Measurements from ENCODE around the gene TESK1. TPM values are rescaled to one million over a fixed set of nuclear protein-coding genes. Genes with fewer than 3 reads are reported as not detected.
A peak's percentile ranks its signal among the peaks of the same experiment; 100 is the strongest.
"Not testable (repeated sequence)": the region's sequence is repeated elsewhere in the genome, so short reads cannot be mapped to it uniquely, and the experiment has no call there.

TESK1 gene
- total RNA-seq, 6 donors from 2014 or later: 36.9 to 61.9 (median 43.6) TPM

GRCh38 chr9:35639631-35640030 is 34.6 kb downstream of the TESK1 start:
- DNase-seq (no peak), ATAC-seq (ENCODE audit: low FRiP score in 2 of 2) (no peak)
- H3K36me3 ChIP-seq: no peaks in the 10 kb centered on the region
- no peak overlapping the region for H3K4me3 ChIP-seq
- TF ChIP-seq CTCF (IDR thresholded peaks at IDR 0.05): no peak
- no peak for TF ChIP-seq POLR2A (IDR thresholded peaks at IDR 0.05)
- TF ChIP-seq EP300 (IDR thresholded peaks at IDR 0.05): no peak
- TF ChIP-seq POLR2AphosphoS5 (IDR thresholded peaks at IDR 0.05): no peak
- no peak overlapping the region for H3K27ac ChIP-seq
- 80 to 86% methylated on average over 1 of the region's 1 CpG for WGBS, 2 donors
- no peaks in the 10 kb centered on the region for H3K9me3 ChIP-seq
- H3K27me3 ChIP-seq: no peaks in the 10 kb centered on the region
- H3K4me1 ChIP-seq: peaks cover 4 to 16% (median 14%) of the 10 kb centered on the region in 4 donors

- DNase-seq; H3K27me3 ChIP-seq; H3K4me3 ChIP-seq; H3K27ac ChIP-seq; ATAC-seq (ENCODE audit: low FRiP score in 2 of 2); H3K9me3 ChIP-seq; H3K36me3 ChIP-seq: not testable (repeated sequence)
- 97 to 98% methylated on average over 15 of the region's 15 CpGs for WGBS, 2 donors
- peaks cover 7 to 20% (median 16%) of the 10 kb centered on the region in 4 donors for H3K4me1 ChIP-seq
These were observed 35.4 kb downstream of the TESK1 start for GRCh38 chr9:35640431-35640830.

- ATAC-seq (ENCODE audit: low FRiP score in 2 of 2); DNase-seq; H3K27me3 ChIP-seq; H3K36me3 ChIP-seq; H3K9me3 ChIP-seq; H3K4me3 ChIP-seq: not testable (repeated sequence)
- peak overlapping the region in 1 of 4 donors; percentile 18 for H3K27ac ChIP-seq
- WGBS, 2 donors: 61 to 71% methylated on average over 3 of the region's 3 CpGs
- H3K4me1 ChIP-seq: peaks cover 10 to 18% (median 14%) of the 10 kb centered on the region in 4 donors
These were observed 36.4 kb downstream of the TESK1 start for GRCh38 chr9:35641478-35641877.

GRCh38 chr9:35643046-35643445 is 38.0 kb downstream of the TESK1 start:
- Histone ChIP-seq H3K4me3 (no peak overlapping the region), H3K9me3 (no peaks in the 10 kb centered on the region), H3K36me3 (no peaks in the 10 kb centered on the region), H3K27ac (no peak overlapping the region), H3K27me3 (no peaks in the 10 kb centered on the region), H3K4me1 (peaks cover 11 to 23% (median 16%) of the 10 kb centered on the region in 4 donors)
- DNase-seq (peak in 1 of 2 donors; percentile 16), ATAC-seq (ENCODE audit: low FRiP score in 2 of 2) (no peak)
- TF ChIP-seq POLR2AphosphoS5 (IDR thresholded peaks at IDR 0.05) (no peak), POLR2A (IDR thresholded peaks at IDR 0.05) (no peak), CTCF (IDR thresholded peaks at IDR 0.05) (no peak), EP300 (IDR thresholded peaks at IDR 0.05) (no peak)
- 87 to 97% methylated on average over 12 of the region's 12 CpGs for WGBS, 2 donors

GRCh38 chr9:35645736-35646135 is 40.7 kb downstream of the TESK1 start:
- not testable (repeated sequence) for DNase-seq; H3K36me3 ChIP-seq; ATAC-seq (ENCODE audit: low FRiP score in 2 of 2); H3K27me3 ChIP-seq; H3K9me3 ChIP-seq
- H3K4me1 ChIP-seq: peaks cover 11 to 34% (median 20%) of the 10 kb centered on the region in 4 donors
- peak overlapping the region; percentile 18 to 68 (median 53) for H3K4me3 ChIP-seq
- H3K27ac ChIP-seq: peak overlapping the region; percentile 82 to 93 (median 88)
- 35 to 42% methylated on average over 9 to 10 of the region's 10 CpGs for WGBS, 2 donors

GRCh38 chr9:35646153-35646532 is 41.1 kb downstream of the TESK1 start:
- ATAC-seq (ENCODE audit: low FRiP score in 2 of 2): peak; percentile 30 to 80
- 2% methylated on average over 11 of the region's 11 CpGs for WGBS, 2 donors
- Histone ChIP-seq H3K4me1 (peaks cover 11 to 34% (median 20%) of the 10 kb centered on the region in 4 donors), H3K27ac (peak overlapping the region; percentile 82 to 93 (median 88)), H3K27me3 (no peaks in the 10 kb centered on the region), H3K9me3 (no peaks in the 10 kb centered on the region), H3K36me3 (no peaks in the 10 kb centered on the region), H3K4me3 (peak overlapping the region; percentile 18 to 68 (median 53))
- peak in 1 of 2 donors; percentile 59 for DNase-seq
- TF ChIP-seq EP300 (IDR thresholded peaks at IDR 0.05) (no peak), POLR2AphosphoS5 (IDR thresholded peaks at IDR 0.05) (no peak), CTCF (IDR thresholded peaks at IDR 0.05) (no peak), POLR2A (IDR thresholded peaks at IDR 0.05) (no peak)

All from upper lobe of left lung (tissue), 6 donors.